ENCODE data around the gene NCOA3. TPM values are rescaled to one million over a fixed set of nuclear protein-coding genes. Genes with fewer than 3 reads are reported as not detected.

NCOA3 gene
- total and polyA plus RNA-seq, 10 of the 15 experiments (the other 5 are each of a cell fraction or from before 2014, with no cell fraction given), result 16.9 to 96.2 (median 73.6) TPM

DNA sequence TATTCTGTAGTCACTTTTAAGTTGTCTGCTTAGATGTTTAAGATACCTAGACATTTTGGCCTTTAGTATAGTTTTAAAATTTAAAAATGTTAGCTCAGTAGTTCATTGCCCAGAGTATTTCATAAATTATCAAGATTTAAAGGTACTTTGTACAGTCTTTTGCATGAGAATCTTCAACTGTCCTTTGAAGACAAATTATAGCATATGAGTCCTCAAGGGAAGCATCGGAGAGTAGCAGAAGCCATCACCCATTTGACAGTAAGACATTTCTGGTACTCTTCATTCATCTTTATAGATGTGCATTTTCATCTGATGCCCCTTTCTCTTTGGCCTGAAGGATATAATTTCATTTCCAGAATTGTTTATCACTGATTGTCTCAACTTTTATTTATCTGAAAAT is 89.5 kb downstream of the NCOA3 start:
- Histone ChIP-seq H3K9ac (ENCODE audit: control insufficient read depth, insufficient read depth, low read length) (no peak overlapping the region), H3K4me1 (ENCODE audit: control insufficient read depth, insufficient read depth, low read length) (no peaks in the 10 kb centered on the region; the same call in 1 of the 2 replicates), H3K36me3 (ENCODE audit: control insufficient read depth in 2 of 2, insufficient read depth in 2 of 2, low read length in 1 of 2) (peaks cover 2 to 31% of the 10 kb centered on the region in 2 experiments), H3K4me3 (no peak overlapping the region), H2AFZ (ENCODE audit: control insufficient read depth, low read depth, low read length) (no peak overlapping the region), H3K9me3 (replicated peaks; ENCODE audit: control insufficient read depth, insufficient read depth, low read length) (no peaks in the 10 kb centered on the region), H3K4me2 (ENCODE audit: control insufficient read depth, insufficient read depth) (no peak overlapping the region), H3K27me3 (replicated peaks in 1 of 2; ENCODE audit: control insufficient read depth in 2 of 2, insufficient read depth in 2 of 2, low read length in 1 of 2) (no peaks in the 10 kb centered on the region), H3K27ac (ENCODE audit: control insufficient read depth, insufficient read depth) (no peak overlapping the region), H3K79me2 (ENCODE audit: control insufficient read depth, insufficient read depth, low read length) (peaks cover 69% of the 10 kb centered on the region), H4K20me1 (ENCODE audit: control insufficient read depth, insufficient read depth) (peaks cover 6% of the 10 kb centered on the region)
- ChIA-PET POLR2A (interaction anchor here (0.6 kb wide), 1 partner anchor 9 kb away, joined by 6 read pairs; no protein-coding TSS in a partner anchor), CTCF (no interaction called here), SMC1A (ENCODE audit: uncharacterized antibody, unreplicated experiment) (interaction anchor here (0.7 to 0.9 kb wide), 2 partner anchors 19 to 25 kb away, joined by 3 read pairs; no protein-coding TSS in a partner anchor), RAD21 (ENCODE audit: unreplicated experiment) (no interaction called here)
- TSS peak; percentile 23 for BruUV-seq (replicated peaks)
- 100% methylated on average over 1 of the region's 1 CpG for WGBS (ENCODE audit: insufficient coverage, insufficient replicate concordance, low lambda C conversion rate, missing lambda C conversion rate)
- no peak for DNase-seq (ENCODE audit: low read depth, low spot score)
- FAIRE-seq, result no peak
- in situ Hi-C loops (cut with MboI), result no loop called here
- intact Hi-C loops (cut with micrococcal nuclease; ENCODE audit: unreplicated experiment), result no loop called here
- no peak for ATAC-seq
- no peak for TF ChIP-seq BMI1 (IDR thresholded peaks at IDR 0.05; ENCODE audit: borderline replicate concordance)
- TF ChIP-seq NFYB (IDR thresholded peaks at IDR 0.05; ENCODE audit: insufficient read depth, low read depth, low read length), result no peak
- TF ChIP-seq, protein P1, sequence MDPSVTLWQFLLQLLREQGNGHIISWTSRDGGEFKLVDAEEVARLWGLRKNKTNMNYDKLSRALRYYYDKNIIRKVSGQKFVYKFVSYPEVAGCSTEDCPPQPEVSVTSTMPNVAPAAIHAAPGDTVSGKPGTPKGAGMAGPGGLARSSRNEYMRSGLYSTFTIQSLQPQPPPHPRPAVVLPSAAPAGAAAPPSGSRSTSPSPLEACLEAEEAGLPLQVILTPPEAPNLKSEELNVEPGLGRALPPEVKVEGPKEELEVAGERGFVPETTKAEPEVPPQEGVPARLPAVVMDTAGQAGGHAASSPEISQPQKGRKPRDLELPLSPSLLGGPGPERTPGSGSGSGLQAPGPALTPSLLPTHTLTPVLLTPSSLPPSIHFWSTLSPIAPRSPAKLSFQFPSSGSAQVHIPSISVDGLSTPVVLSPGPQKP (IDR thresholded peaks at IDR 0.05; ENCODE audit: low read depth, low read length), result no peak
- TF ChIP-seq POLR2AphosphoS2 (IDR thresholded peaks at IDR 0.05; ENCODE audit: low read depth, low read length), result no peak
- no peak for TF ChIP-seq STAT3 (IDR thresholded peaks at IDR 0.05; ENCODE audit: low read depth, low read length)
- no peak for TF ChIP-seq REST (IDR thresholded peaks at IDR 0.05; ENCODE audit: low read depth, low read length)
- no peak for TF ChIP-seq SPI1 (IDR thresholded peaks at IDR 0.05; ENCODE audit: borderline replicate concordance, insufficient read depth, low read depth, low read length)
- TF ChIP-seq POU2F2 (IDR thresholded peaks at IDR 0.05; ENCODE audit: borderline replicate concordance, low read depth, low read length), result no peak
- no peak for TF ChIP-seq NFXL1 (IDR thresholded peaks at IDR 0.05; ENCODE audit: borderline replicate concordance)
- TF ChIP-seq SUZ12 (IDR thresholded peaks at IDR 0.05; ENCODE audit: unreplicated experiment), result no peak
- TF ChIP-seq CHD4 (IDR thresholded peaks at IDR 0.05), result no peak

Measured in GM12878 (cell line).